Globus pallidus (tissue), 1 donor: ENCODE measurements around the gene KIF1C.
"Not testable (repeated sequence)": the region's sequence is repeated elsewhere in the genome, so short reads cannot be mapped to it uniquely, and the experiment has no call there.

ENCODE experiments used
- DNase-seq: peaks from one replicate; pipeline ENCODE4 v3.0.0-alpha.2; 2015; ENCODE audit warnings: low spot score

The KIF1C gene

DNA sequence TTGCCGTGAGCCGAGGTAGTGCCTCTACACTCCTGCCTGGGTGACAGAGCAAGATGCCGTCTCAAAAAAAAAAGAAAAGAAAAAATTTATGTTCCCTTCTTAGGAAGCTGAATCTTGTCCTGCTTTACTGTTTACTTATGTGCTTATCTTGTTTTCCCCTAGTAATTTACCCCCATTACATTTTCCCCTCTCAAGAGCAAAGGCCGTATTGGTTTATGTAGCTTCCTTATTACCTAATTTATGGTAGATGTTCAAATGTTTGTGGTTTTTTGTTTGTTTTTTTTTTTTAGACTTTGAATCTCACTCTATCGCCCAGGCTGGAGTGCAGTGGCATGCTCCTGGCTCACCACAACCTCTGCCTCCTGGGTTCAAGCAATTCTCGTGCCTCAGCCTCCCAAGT, 47.7 kb downstream of the KIF1C start:
- DNase-seq = no peak

DNA sequence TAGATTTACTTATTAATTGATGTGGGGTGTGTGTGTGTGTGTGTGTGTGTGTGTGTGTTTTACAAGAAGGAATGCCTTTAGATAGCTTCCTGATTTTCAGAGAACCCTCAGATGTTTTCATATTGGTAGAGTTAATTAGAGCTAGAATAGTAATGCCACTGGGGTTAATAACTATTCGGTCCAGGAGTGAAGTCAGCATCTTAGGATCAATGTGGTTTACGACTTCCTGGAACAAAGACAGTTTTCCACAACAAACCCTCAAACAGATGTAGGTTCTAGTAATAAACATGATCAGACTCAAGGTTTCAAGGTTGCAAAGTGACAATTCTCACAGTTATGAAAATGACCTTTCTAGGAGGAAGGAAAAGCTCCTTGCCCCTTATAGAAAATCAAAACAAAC, 49.7 kb downstream of the KIF1C start:
- DNase-seq = no peak

DNA sequence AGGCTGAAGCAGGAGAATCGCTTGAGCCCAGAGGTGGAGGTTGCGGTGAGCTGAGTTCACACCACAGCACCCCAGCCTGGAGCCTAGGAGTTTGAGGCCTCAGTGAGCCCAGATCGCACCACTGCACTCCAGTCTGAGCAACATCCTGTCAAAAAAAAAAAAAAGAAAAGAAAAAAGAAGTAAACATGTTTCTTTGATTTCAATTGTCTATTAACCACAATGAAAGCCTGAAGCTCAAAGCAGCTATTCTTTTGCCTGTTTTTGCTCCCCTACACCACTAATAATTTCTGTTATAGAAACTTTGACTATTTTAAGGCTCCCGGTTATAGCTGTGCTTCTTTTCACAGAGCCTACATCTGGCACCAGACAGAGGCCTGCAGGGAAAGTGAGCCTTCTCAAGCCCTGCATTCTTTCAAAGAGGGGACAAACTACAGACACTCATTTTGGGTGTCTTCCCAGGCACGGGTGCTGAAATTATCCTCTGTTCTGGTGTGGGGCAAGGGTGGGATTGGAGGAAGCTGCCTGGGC, 51.6 kb downstream of the KIF1C start:
- DNase-seq = no peak

GRCh38 chr17:5050278-5050677, 52.5 kb downstream of the KIF1C start:
- DNase-seq = no peak

- DNase-seq = no peak
Observed at GRCh38 chr17:5055543-5055942, 57.8 kb downstream of the KIF1C start.

GRCh38 chr17:5065227-5065744, 67.5 kb downstream of the KIF1C start:
- DNase-seq = no peak

DNA sequence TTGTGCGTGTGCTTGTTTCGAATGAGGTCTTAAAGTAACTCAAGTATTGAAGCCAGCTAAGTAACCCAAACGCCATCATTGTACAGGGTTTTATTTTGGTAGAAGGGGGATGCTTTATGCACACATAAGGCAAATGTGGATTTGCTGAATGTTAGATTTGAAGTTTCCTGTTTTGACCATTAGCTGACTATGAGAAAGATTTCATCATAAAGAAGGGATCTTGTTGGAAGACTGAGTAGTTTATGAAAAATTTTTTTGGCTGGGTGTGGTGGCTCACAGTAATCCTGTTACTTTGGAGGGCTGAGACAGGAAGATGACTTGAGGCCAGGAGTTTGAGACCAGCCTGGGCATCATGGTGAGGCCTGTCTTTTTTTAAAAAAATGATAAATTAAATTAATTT, 70.5 kb downstream of the KIF1C start:
- DNase-seq = no peak

DNA sequence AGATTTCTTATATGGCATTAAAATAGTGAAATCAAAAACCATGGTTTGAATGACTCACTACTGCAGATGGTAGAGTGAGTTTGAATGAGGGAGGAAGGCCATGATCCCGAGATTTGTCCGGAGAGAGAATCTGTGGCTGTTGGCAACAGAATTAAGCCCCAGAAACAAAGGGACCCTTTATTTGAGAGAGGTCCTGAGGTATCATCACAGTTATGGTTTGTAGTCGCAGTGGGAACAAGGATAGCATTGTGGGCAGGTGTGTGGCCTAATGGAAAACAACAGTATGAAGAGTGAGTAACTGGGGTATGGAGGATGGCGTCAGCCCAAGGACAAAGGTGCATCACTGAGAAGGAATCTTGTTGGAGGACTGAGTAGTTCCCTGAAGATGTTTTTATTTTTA, 72.0 kb downstream of the KIF1C start:
- no peak for DNase-seq

- DNase-seq = not testable (repeated sequence)
Observed at GRCh38 chr17:5075472-5075871, 77.7 kb downstream of the KIF1C start.

DNA sequence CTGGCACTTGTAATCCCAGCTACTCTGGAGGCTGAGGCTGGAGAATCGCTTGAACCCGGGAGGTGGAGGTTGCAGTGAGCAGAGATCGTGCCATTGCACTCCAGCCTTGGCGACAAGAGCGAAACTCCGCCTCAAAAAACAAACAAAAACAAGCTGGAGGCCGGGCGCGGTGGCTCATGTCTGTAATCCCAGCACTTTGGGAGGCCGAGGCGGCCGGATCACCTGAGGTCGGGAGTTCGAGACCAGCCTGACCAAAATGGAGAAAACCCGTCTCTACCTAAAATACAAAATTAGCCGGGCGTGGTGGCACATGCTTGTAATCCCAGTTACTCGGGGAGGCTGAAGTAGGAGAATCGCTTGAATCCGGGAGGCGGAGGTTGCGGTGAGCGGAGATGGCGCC, 79.5 kb downstream of the KIF1C start:
- DNase-seq = not testable (repeated sequence)

GRCh38 chr17:5077781-5078105, 80.0 kb downstream of the KIF1C start:
- DNase-seq = no peak
